Measurements from ENCODE around the gene ECEL1.
"Not testable (repeated sequence)": the region's sequence is repeated elsewhere in the genome, so short reads cannot be mapped to it uniquely, and the experiment has no call there.

ECEL1 gene

GRCh38 chr2:232441922-232442321 is 45.7 kb downstream of the ECEL1 start:
- not testable (repeated sequence) for DNase-seq (ENCODE audit: low read depth)

GRCh38 chr2:232441147-232441651 is 46.4 kb downstream of the ECEL1 start:
- DNase-seq (ENCODE audit: low read depth), result no peak

- DNase-seq (ENCODE audit: low read depth), result peak; percentile 52
Measured at GRCh38 chr2:232440220-232441018, 47.2 kb downstream of the ECEL1 start.

GRCh38 chr2:232439758-232440135 is 47.9 kb downstream of the ECEL1 start:
- no peak for DNase-seq (ENCODE audit: low read depth)

- DNase-seq (ENCODE audit: low read depth), result no peak
Measured at GRCh38 chr2:232438951-232439757, 48.5 kb downstream of the ECEL1 start.

GRCh38 chr2:232438091-232438490 is 49.5 kb downstream of the ECEL1 start:
- DNase-seq (ENCODE audit: low read depth), result no peak

- DNase-seq (ENCODE audit: low read depth), result no peak
Measured at GRCh38 chr2:232437195-232437571, 50.5 kb downstream of the ECEL1 start.

GRCh38 chr2:232436381-232437194 is 51.0 kb downstream of the ECEL1 start:
- no peak for DNase-seq (ENCODE audit: low read depth)

GRCh38 chr2:232435805-232436204 is 51.8 kb downstream of the ECEL1 start:
- no peak for DNase-seq (ENCODE audit: low read depth)

GRCh38 chr2:232435375-232435648 is 52.3 kb downstream of the ECEL1 start:
- no peak for DNase-seq (ENCODE audit: low read depth)

GRCh38 chr2:232434563-232435374 is 52.9 kb downstream of the ECEL1 start:
- no peak for DNase-seq (ENCODE audit: low read depth)

GRCh38 chr2:232434091-232434490 is 53.5 kb downstream of the ECEL1 start:
- DNase-seq (ENCODE audit: low read depth), result no peak

GRCh38 chr2:232433622-232434021 is 54.0 kb downstream of the ECEL1 start:
- not testable (repeated sequence) for DNase-seq (ENCODE audit: low read depth)

- peak; percentile 14 for DNase-seq (ENCODE audit: low read depth)
Measured at GRCh38 chr2:232432598-232433184, 54.9 kb downstream of the ECEL1 start.

GRCh38 chr2:232431705-232432590 is 55.7 kb downstream of the ECEL1 start:
- DNase-seq (ENCODE audit: low read depth), result no peak
